Daoy (cell line): Measurements from ENCODE around the gene PACSIN1. TPM values are rescaled to one million over a fixed set of nuclear protein-coding genes. Genes with fewer than 3 reads are reported as not detected.
"Not testable (repeated sequence)": the region's sequence is repeated elsewhere in the genome, so short reads cannot be mapped to it uniquely, and the experiment has no call there.

Experiments used
- DNase-seq: peaks from one replicate; pipeline ENCODE4 v3.0.0-alpha.2; 2015; ENCODE audit warnings: low read depth
- total RNA-seq: library from RNA; depleted of rRNA; stranded (reverse); fragments of >200 nt; shearing (Covaris generic); gene quantifications from 2 replicates; pipeline ENCODE4 v1.2.3, GENCODE V29; 2014

Gene PACSIN1
- total RNA-seq, 1 experiment from 2014 or later = not detected

GRCh38 chr6:34457742-34458735 lies 7.8 kb upstream of the PACSIN1 start:
- DNase-seq = no peak

DNA sequence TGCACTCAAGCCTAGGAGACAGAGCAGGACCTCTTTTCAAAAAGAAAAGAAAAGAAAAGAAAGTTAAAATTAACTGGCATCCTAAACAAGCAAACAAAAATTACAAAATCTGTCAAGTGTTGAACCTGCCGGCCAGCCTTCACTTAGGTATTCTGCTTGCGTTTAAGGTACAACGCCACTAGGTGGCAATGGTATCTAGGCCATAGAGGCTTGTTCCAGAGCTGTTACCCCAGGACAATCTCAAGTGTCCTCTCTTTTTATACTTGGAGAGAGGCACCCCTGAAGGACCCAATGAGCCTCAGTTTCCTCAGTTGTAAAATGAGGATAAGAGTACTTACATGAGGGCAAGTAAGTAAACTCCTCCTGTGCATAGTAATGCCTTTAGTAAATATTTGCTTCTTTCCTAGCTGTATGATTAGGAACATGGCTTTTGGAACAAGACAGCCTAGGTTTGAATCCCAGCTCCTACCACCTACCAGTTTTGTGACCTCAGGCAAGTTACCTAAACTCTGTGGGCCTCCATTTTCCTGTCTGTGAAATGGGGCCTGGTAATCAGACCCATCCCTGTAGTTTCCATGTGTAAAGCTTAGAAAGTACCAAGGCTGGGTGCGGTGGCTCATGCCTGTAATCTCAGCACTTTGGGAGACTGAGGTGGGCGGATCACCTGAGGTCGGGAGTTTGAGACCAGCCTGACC lies 5.8 kb upstream of the PACSIN1 start:
- peak; percentile 65 for DNase-seq

- DNase-seq = no peak
These were observed 4.9 kb upstream of the PACSIN1 start for GRCh38 chr6:34460796-34461507.

- DNase-seq = no peak
These were observed 3.9 kb upstream of the PACSIN1 start for GRCh38 chr6:34462010-34462409.

DNA sequence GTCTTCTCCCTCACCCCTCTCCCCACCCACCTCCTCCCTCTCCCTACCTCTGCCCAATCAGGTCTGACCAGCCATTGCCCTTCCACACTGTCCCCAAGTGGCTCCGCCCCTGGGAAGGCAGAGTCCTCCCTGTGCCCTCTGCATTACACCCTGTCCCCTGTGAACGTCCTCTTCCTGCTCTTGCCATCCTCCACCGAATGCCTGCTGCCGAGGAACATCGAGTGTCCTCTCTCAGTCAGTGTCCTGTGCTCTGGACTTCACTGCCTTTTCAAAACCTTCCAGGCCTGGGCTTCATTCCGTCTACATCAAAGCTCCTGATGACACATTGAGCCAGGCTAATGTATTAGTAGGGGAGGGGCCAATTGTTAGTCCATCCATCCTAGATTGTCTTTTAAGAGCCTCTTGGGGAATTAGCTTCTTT lies 3.3 kb upstream of the PACSIN1 start:
- DNase-seq = peak; percentile 65

GRCh38 chr6:34463299-34463698 lies 2.6 kb upstream of the PACSIN1 start:
- no peak for DNase-seq

DNA sequence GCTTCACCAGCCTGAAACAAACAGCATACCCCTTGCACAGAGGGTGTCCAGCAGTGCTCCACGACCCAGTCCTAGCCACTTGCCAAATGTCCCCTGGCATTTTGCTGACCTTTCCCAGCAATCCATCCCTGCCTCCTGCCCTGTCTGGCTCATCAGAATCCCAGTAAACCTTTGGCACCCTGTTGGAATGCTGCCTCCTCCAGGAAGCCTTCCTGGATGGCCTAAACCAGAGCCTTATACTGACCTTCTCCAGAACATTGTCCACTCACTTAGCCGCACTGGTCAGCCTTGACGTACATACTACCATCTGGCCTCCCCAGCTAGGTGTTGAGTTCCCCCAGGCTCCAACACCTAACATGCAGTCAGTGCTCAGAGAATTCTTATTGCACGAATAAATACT lies 2.0 kb upstream of the PACSIN1 start:
- no peak for DNase-seq

GRCh38 chr6:34466242-34467185 lies 638 bp downstream of the PACSIN1 start:
- DNase-seq = no peak

DNA sequence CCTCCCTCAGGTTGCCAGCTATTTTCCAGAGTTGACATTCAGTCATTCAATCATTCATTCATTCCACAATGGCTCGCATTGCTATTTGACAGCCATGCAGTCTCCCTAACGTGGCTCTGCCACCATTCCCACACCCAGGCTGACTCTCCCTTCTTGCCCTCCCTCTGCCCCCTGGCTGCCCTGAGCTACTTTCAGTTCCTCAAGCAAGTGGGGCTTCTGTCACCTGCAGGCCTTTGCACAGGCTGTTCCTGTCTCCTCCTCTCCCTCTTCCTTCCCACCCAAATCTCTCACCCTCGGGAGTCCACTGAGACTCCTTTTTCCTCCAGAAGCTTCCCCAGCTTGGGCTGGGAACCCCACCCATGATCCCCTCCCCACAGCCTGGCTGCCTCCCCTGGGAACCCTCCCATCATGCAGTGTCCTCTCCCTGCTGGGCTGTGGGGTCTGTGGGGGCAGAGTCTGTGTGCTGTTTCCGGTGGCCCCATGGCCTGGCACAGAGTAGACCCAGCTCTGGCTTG lies 2.6 kb downstream of the PACSIN1 start:
- DNase-seq = no peak

- DNase-seq = no peak
These were observed 3.6 kb downstream of the PACSIN1 start for GRCh38 chr6:34469499-34469898.

DNA sequence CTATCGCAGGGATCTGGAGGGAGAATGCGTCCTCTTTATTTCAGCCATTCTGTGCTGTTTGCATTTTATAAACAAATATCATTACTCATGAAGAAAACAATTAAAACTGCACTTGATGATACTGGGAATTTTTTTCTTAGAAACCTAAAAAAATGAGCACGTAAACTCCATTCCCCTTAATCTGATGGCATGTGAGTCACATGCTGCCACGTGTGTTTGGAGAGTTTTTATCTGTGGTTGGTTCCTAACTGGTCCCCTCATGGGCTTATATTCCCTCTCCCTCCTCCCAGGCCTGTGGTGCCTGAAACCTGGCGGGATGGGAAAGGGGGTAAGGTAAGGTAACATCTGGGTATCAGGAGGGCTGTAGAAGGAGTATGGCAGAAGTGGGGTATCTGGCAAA lies 6.5 kb downstream of the PACSIN1 start:
- no peak for DNase-seq

GRCh38 chr6:34473967-34474366 lies 8.1 kb downstream of the PACSIN1 start:
- DNase-seq = no peak

- DNase-seq = no peak
These were observed 8.9 kb downstream of the PACSIN1 start for GRCh38 chr6:34474754-34475153.

GRCh38 chr6:34475238-34475682 lies 9.4 kb downstream of the PACSIN1 start:
- no peak for DNase-seq

DNA sequence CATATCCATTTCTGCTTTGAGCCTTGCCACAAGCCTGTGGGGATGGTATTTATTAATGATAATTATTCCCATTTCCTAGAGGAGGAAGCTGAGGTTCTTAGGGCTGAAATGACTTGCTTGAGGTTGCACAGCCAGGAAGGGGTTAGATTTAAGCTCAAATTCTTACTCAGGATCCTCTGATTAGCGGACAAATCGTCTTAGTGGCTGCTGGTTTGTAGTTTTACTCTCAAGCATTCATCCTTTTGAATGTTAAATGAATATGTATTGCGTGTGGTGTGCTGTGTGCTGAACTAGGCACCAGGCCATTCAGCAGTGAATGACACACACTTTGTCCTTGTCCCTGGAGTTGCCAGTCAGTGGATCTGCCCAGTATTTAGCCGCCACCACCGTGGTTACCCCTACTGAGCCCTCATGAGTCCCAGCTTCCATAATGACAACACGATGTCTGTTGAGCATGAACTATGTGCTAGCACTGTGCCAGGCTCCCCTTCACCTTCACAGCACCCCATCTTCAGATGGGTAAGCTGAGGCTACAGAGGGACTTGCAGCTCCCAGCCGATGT lies 10.0 kb downstream of the PACSIN1 start:
- DNase-seq = no peak

DNA sequence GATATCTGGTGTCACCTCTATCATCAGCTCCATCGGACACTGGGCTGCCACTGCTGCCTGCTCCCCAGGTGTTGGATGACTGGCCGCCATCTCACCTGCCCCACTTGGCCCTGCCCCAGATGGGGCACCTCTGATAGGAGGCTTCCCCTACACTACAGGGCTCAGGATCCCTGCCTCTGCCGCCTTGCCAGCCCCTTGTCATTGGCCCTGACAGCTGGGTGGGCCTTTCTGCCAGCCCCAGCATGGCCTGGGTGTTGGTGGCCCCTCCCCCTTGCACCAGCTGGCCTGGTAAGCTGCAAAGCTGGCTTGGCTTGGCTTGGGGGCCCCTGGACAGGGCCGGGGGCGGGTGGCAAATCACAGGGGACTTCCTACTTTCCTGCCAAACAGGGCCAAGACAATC lies 10.6 kb downstream of the PACSIN1 start:
- DNase-seq = no peak

- no peak for DNase-seq
These were observed 11.0 kb downstream of the PACSIN1 start for GRCh38 chr6:34476921-34477320.

DNA sequence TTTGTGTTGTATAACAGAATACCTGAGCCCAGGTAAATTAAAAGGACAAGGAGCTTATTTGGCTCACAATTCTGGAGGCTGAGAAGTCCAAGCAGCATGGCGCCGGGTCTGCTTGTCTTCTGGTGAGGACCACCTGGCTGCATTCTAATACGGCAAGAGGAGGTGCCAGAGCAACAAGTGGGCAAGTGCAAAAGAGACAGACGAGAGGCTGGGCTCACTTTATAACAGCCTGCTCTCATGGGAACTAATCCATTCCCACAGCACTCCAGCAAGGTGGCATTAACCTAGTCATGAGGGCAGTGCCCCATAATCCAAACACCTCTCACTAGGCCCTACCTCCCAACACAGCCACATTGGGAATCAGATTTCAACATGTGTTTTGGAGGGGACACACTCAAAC lies 12.9 kb downstream of the PACSIN1 start:
- no peak for DNase-seq

DNA sequence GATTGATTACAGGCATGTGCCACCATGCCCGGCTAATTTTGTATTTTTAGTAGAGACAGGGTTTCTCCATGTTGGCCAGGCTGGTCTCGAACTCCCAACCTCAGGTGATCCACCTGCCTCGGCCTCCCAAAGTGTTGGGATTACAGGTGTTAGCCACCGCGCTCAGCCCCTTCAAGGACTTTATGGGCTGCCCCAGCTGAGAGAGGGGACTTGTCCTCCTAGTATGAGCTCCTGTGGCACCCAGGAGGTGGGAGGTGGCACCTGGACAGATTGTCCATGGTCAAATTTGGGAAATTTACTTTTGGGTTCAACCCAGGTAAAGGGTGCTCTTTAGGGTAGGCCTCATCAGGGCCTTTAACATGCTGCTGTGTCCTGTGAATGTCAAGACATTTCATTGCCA lies 17.9 kb downstream of the PACSIN1 start:
- DNase-seq = not testable (repeated sequence)

GRCh38 chr6:34484391-34484790 lies 18.5 kb downstream of the PACSIN1 start:
- no peak for DNase-seq
